ENCODE data around the gene SLC25A13.

Gene SLC25A13

GRCh38 chr7:96266580-96266979, 55.3 kb downstream of the SLC25A13 start:
- Mint-ChIP-seq H3K27ac (no peak overlapping the region), H3K4me1 (ENCODE audit: low read depth) (peaks cover 18% of the 10 kb centered on the region), H3K36me3 (ENCODE audit: low read depth) (peaks cover 16% of the 10 kb centered on the region), H3K9me3 (no peaks in the 10 kb centered on the region), H3K27me3 (ENCODE audit: low read depth) (no peaks in the 10 kb centered on the region), H3K4me3 (no peak overlapping the region)
- DNase-seq (ENCODE audit: low spot score) = no peak

- Mint-ChIP-seq H3K4me3 (no peak overlapping the region), H3K9me3 (no peaks in the 10 kb centered on the region), H3K27me3 (ENCODE audit: low read depth) (no peaks in the 10 kb centered on the region), H3K4me1 (ENCODE audit: low read depth) (peaks cover 18% of the 10 kb centered on the region), H3K36me3 (ENCODE audit: low read depth) (peaks cover 15% of the 10 kb centered on the region), H3K27ac (no peak overlapping the region)
- no peak for DNase-seq (ENCODE audit: low spot score)
Observed at GRCh38 chr7:96266015-96266414, 55.9 kb downstream of the SLC25A13 start.

DNA sequence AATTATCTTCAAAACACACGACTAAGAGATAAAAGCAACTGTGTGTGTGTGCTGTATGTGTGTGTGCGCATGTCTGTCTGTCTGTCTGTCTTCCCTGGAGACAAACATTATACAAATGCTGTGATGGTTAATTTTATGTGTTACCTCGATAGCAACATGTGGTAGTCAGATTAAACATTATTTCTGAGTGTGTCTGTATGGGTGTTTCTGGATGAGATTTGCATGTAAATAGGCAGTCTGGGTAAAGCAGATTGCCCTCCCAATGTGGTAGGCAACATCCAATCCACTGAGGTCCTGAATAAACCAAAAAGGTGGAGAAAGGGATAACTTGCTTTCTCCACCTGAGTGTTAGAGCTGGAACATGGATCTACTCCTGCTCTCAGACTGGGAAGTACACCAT, 67.9 kb downstream of the SLC25A13 start:
- peaks cover 27% of the 10 kb centered on the region for H3K9me3 Mint-ChIP-seq
- no peaks in the 10 kb centered on the region for H3K27me3 Mint-ChIP-seq (ENCODE audit: low read depth)
- peaks cover 5% of the 10 kb centered on the region for H3K4me1 Mint-ChIP-seq (ENCODE audit: low read depth)
- no peak overlapping the region for H3K27ac Mint-ChIP-seq
- DNase-seq (ENCODE audit: low spot score) = no peak
- peaks cover 18% of the 10 kb centered on the region for H3K36me3 Mint-ChIP-seq (ENCODE audit: low read depth)
- H3K4me3 Mint-ChIP-seq = no peak overlapping the region

DNA sequence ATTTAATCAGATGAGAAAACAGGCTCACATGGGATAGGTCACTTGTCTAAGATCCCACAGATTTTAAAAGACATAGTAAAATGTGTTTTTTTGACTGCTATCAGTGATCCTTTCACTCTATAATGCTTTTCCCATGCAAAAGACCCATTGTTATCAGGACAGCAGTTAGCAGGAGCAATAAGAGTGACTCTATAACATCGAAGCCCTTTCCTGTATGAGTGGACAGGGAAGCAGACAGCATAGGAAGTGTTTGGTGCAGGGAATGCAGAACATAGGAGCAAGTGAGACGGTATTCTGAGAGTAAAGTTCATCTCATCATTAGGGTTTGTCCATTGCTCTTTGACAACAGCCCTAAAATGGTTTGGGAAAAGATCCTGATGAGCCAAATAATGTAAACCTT, 68.5 kb downstream of the SLC25A13 start:
- DNase-seq (ENCODE audit: low spot score) = no peak
- Mint-ChIP-seq H3K27me3 (ENCODE audit: low read depth) (no peaks in the 10 kb centered on the region), H3K36me3 (ENCODE audit: low read depth) (peaks cover 18% of the 10 kb centered on the region), H3K9me3 (peaks cover 26% of the 10 kb centered on the region), H3K27ac (no peak overlapping the region), H3K4me3 (no peak overlapping the region), H3K4me1 (ENCODE audit: low read depth) (peaks cover 5% of the 10 kb centered on the region)

GRCh38 chr7:96250776-96251361, 71.0 kb downstream of the SLC25A13 start:
- H3K27me3 Mint-ChIP-seq (ENCODE audit: low read depth) = no peaks in the 10 kb centered on the region
- H3K4me1 Mint-ChIP-seq (ENCODE audit: low read depth) = peaks cover 5% of the 10 kb centered on the region
- H3K36me3 Mint-ChIP-seq (ENCODE audit: low read depth) = peaks cover 4% of the 10 kb centered on the region
- peaks cover 6% of the 10 kb centered on the region for H3K9me3 Mint-ChIP-seq
- DNase-seq (ENCODE audit: low spot score) = no peak
- no peak overlapping the region for H3K27ac Mint-ChIP-seq
- no peak overlapping the region for H3K4me3 Mint-ChIP-seq

DNA sequence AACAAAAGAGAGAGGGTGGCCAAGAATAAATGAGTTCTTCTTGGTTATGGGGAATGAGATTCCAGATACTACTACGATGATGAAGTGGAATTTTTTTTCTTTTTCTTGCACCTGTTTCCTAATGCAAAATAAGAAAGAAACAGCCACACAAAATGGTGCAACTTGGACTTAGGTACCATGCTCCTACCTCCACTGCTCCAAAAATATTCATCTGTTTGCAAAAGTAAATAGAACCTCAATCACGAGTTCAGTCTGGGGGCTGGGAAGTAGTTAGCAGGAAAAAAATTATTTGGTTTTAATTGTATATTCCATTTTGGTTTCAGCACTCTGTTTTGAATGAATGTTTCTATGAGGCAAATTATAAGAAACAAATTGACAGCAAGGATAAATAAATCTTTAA, 73.5 kb downstream of the SLC25A13 start:
- peaks cover 5% of the 10 kb centered on the region for H3K4me1 Mint-ChIP-seq (ENCODE audit: low read depth)
- no peak overlapping the region for H3K27ac Mint-ChIP-seq
- H3K9me3 Mint-ChIP-seq = peaks cover 5% of the 10 kb centered on the region
- no peak for DNase-seq (ENCODE audit: low spot score)
- no peak overlapping the region for H3K4me3 Mint-ChIP-seq
- no peaks in the 10 kb centered on the region for H3K27me3 Mint-ChIP-seq (ENCODE audit: low read depth)
- H3K36me3 Mint-ChIP-seq (ENCODE audit: low read depth) = peaks cover 4% of the 10 kb centered on the region

GRCh38 chr7:96246919-96247318, 75.0 kb downstream of the SLC25A13 start:
- no peak overlapping the region for H3K4me3 Mint-ChIP-seq
- H3K27ac Mint-ChIP-seq = no peak overlapping the region
- peaks cover 5% of the 10 kb centered on the region for H3K9me3 Mint-ChIP-seq
- no peak for DNase-seq (ENCODE audit: low spot score)
- peaks cover 4% of the 10 kb centered on the region for H3K36me3 Mint-ChIP-seq (ENCODE audit: low read depth)
- H3K4me1 Mint-ChIP-seq (ENCODE audit: low read depth) = peaks cover 14% of the 10 kb centered on the region
- no peaks in the 10 kb centered on the region for H3K27me3 Mint-ChIP-seq (ENCODE audit: low read depth)

DNA sequence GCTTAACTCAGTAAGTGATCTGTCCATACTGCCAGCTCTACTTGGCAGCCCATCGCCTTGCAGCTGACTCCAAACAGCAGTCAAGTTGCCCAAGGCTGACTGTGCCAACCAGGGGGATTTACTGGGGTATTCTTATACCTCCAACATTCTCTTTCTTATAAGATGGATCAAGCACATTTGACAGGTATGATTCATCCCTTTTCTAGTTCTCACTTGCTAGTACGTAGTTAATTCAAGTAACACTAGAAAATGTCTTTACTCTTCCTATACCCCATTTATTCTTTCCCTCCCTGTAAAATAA, 77.0 kb downstream of the SLC25A13 start:
- Mint-ChIP-seq H3K27ac (no peak overlapping the region), H3K4me1 (ENCODE audit: low read depth) (peaks cover 11% of the 10 kb centered on the region), H3K4me3 (no peak overlapping the region), H3K27me3 (ENCODE audit: low read depth) (no peaks in the 10 kb centered on the region), H3K36me3 (ENCODE audit: low read depth) (no peaks in the 10 kb centered on the region), H3K9me3 (no peaks in the 10 kb centered on the region)
- no peak for DNase-seq (ENCODE audit: low spot score)

GRCh38 chr7:96244244-96244991, 77.5 kb downstream of the SLC25A13 start:
- DNase-seq (ENCODE audit: low spot score) = no peak
- no peaks in the 10 kb centered on the region for H3K27me3 Mint-ChIP-seq (ENCODE audit: low read depth)
- H3K4me3 Mint-ChIP-seq = no peak overlapping the region
- peaks cover 11% of the 10 kb centered on the region for H3K4me1 Mint-ChIP-seq (ENCODE audit: low read depth)
- no peaks in the 10 kb centered on the region for H3K9me3 Mint-ChIP-seq
- H3K27ac Mint-ChIP-seq = no peak overlapping the region
- no peaks in the 10 kb centered on the region for H3K36me3 Mint-ChIP-seq (ENCODE audit: low read depth)

DNA sequence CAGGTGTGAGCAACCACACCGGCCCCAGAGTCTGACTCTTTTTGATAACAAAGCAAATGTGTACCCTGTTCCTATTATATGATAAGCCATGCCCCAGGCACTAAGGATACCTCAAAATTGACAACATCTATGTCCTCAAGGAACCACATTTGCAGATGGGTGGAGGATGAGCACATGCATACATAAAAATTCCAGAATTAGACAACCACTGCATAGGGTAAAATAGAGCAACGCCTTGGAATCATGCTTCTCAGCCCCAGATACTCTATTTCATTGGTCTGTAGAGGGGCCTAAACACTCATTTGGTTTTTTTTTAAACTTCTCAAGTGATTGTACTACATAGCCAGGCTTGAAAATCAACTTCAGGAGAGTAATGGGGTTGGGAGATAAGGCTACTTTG, 78.7 kb downstream of the SLC25A13 start:
- no peaks in the 10 kb centered on the region for H3K9me3 Mint-ChIP-seq
- H3K4me3 Mint-ChIP-seq = no peak overlapping the region
- H3K27me3 Mint-ChIP-seq (ENCODE audit: low read depth) = no peaks in the 10 kb centered on the region
- no peak overlapping the region for H3K27ac Mint-ChIP-seq
- H3K36me3 Mint-ChIP-seq (ENCODE audit: low read depth) = no peaks in the 10 kb centered on the region
- DNase-seq (ENCODE audit: low spot score) = no peak
- peaks cover 11% of the 10 kb centered on the region for H3K4me1 Mint-ChIP-seq (ENCODE audit: low read depth)

DNA sequence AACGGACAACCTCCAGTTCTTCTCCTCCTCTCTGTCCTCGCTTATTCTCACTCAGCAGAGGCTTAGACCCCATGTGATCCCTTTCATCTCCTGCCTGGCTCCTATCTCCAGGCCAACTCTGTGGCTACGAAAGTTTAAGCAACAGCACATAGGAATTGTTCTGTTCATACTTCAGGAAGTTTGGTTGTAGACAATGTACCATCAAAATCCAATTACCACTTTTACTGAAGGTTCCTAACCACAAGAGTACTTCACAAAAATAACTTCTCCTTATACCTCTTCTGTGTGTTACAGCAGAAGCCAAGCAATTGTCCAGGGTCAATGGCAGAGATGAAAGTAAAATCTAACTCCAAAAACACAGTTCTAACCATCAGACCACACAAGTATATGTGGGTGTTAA, 80.0 kb downstream of the SLC25A13 start:
- no peak for DNase-seq (ENCODE audit: low spot score)
- no peak overlapping the region for H3K4me3 Mint-ChIP-seq
- peaks cover 11% of the 10 kb centered on the region for H3K4me1 Mint-ChIP-seq (ENCODE audit: low read depth)
- H3K9me3 Mint-ChIP-seq = no peaks in the 10 kb centered on the region
- H3K27ac Mint-ChIP-seq = no peak overlapping the region
- no peaks in the 10 kb centered on the region for H3K27me3 Mint-ChIP-seq (ENCODE audit: low read depth)
- no peaks in the 10 kb centered on the region for H3K36me3 Mint-ChIP-seq (ENCODE audit: low read depth)

- DNase-seq (ENCODE audit: low spot score) = no peak
- peaks cover 11% of the 10 kb centered on the region for H3K4me1 Mint-ChIP-seq (ENCODE audit: low read depth)
- no peaks in the 10 kb centered on the region for H3K27me3 Mint-ChIP-seq (ENCODE audit: low read depth)
- no peak overlapping the region for H3K27ac Mint-ChIP-seq
- H3K9me3 Mint-ChIP-seq = no peaks in the 10 kb centered on the region
- H3K4me3 Mint-ChIP-seq = no peak overlapping the region
- no peaks in the 10 kb centered on the region for H3K36me3 Mint-ChIP-seq (ENCODE audit: low read depth)
Observed at GRCh38 chr7:96238976-96239766, 82.7 kb downstream of the SLC25A13 start.

GRCh38 chr7:96238474-96238873, 83.4 kb downstream of the SLC25A13 start:
- no peak for DNase-seq (ENCODE audit: low spot score)
- Mint-ChIP-seq H3K27me3 (ENCODE audit: low read depth) (no peaks in the 10 kb centered on the region), H3K4me3 (no peak overlapping the region), H3K36me3 (ENCODE audit: low read depth) (no peaks in the 10 kb centered on the region), H3K4me1 (ENCODE audit: low read depth) (peaks cover 11% of the 10 kb centered on the region), H3K9me3 (no peaks in the 10 kb centered on the region), H3K27ac (no peak overlapping the region)

GRCh38 chr7:96237040-96237439, 84.9 kb downstream of the SLC25A13 start:
- Mint-ChIP-seq H3K4me1 (ENCODE audit: low read depth) (peaks cover 2% of the 10 kb centered on the region), H3K9me3 (no peaks in the 10 kb centered on the region), H3K4me3 (no peak overlapping the region), H3K27me3 (ENCODE audit: low read depth) (no peaks in the 10 kb centered on the region), H3K36me3 (ENCODE audit: low read depth) (no peaks in the 10 kb centered on the region), H3K27ac (no peak overlapping the region)
- DNase-seq (ENCODE audit: low spot score) = no peak
